ENCODE results near the gene ZNF845.
"Not testable (repeated sequence)": the region's sequence is repeated elsewhere in the genome, so short reads cannot be mapped to it uniquely, and the experiment has no call there.

ZNF845 gene

GRCh38 chr19:53388904-53389303 lies 55.4 kb downstream of the ZNF845 start:
- TF ChIP-seq ZFX (IDR thresholded peaks at IDR 0.05) (no peak), CTCF (conservative IDR thresholded peaks at IDR 0.05) (no peak)
- no peak overlapping the region for H3K27ac ChIP-seq

DNA sequence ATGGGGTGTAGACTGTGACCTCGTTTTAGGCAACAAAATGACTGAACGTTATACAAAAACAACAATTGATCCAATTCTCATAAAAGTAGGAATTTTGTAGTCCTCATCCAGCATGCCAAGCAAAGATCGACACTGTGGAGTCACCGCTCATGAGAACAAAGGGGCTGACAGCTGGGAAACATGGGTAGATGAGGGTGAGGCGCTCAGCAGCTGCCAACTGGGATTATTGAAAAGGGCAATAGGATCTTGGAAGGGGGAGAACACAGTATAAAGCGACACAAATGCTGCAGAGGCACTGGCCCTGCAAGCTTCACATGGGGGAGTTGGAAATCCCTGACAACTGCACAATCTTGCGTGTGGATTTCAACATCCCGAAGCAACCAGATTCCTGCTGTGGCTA lies 56.0 kb downstream of the ZNF845 start:
- no peak overlapping the region for H3K27ac ChIP-seq
- TF ChIP-seq CTCF (conservative IDR thresholded peaks at IDR 0.05) (no peak), ZFX (IDR thresholded peaks at IDR 0.05) (no peak)

- H3K27ac ChIP-seq, result no peak overlapping the region
- TF ChIP-seq CTCF (conservative IDR thresholded peaks at IDR 0.05), result no peak
- no peak for TF ChIP-seq ZFX (IDR thresholded peaks at IDR 0.05)
These were observed 56.4 kb downstream of the ZNF845 start for GRCh38 chr19:53389978-53390377.

GRCh38 chr19:53394522-53394973 lies 61.0 kb downstream of the ZNF845 start:
- no peak for TF ChIP-seq CTCF (conservative IDR thresholded peaks at IDR 0.05)
- TF ChIP-seq ZFX (IDR thresholded peaks at IDR 0.05), result no peak
- H3K27ac ChIP-seq, result no peak overlapping the region

GRCh38 chr19:53394974-53395839 lies 61.7 kb downstream of the ZNF845 start, which contains the start of gene ZNF765:
ZNF765 (plus strand) TSS chr19:53395149; CDS start chr19:53398016, 2,867 bp downstream.
- peak within 1 kb of the TSS; percentile 79 for H3K27ac ChIP-seq
- TF ChIP-seq CTCF (conservative IDR thresholded peaks at IDR 0.05), result peak; percentile 59
- TF ChIP-seq ZFX (IDR thresholded peaks at IDR 0.05), result peak; percentile 45; the same call in 1 of the 2 replicates

DNA sequence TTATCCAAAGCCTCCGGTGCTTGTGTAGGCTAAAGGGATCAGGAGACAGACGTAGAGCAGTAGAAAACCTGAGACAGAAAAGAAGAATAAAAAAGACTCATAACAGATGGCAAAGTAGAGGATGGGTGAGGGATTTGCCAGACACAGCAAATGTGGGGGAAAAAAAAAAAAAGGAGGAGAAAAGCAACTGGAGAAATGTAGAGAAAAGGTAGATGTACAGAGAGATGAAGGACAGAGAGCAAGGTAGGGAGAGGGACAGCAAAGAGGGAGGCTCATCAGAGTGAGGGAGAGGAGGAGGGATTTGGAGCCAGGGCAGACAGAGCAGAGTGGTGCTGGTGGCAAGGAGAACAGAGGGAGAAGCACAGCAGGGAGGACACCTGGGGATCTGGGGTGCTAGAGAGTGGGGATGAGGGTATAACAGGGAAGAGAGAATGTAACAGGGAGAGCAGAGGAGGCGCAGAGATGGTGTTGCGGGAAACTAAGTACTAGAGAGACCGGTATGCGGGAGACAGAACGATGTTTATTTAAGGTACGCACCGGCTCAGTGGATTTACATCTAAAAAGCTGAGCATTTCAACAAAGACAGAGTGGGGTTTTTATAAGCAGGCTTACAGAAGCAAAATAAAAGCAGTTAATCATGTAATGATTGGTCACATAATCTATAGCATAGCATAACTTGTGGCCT lies 62.4 kb downstream of the ZNF845 start:
- peak overlapping the region; percentile 79 for H3K27ac ChIP-seq

- no peak overlapping the region for H3K27ac ChIP-seq
- TF ChIP-seq ZFX (IDR thresholded peaks at IDR 0.05), result no peak
- TF ChIP-seq CTCF (conservative IDR thresholded peaks at IDR 0.05), result no peak
These were observed 62.9 kb downstream of the ZNF845 start for GRCh38 chr19:53396525-53396868.

- not testable (repeated sequence) for H3K27ac ChIP-seq
These were observed 64.4 kb downstream of the ZNF845 start for GRCh38 chr19:53397918-53398317.

Measured in C4-2B (cell line).